KBM-7 (cell line): ENCODE measurements around the gene BICDL1.
"Not testable (repeated sequence)": the region's sequence is repeated elsewhere in the genome, so short reads cannot be mapped to it uniquely, and the experiment has no call there.

Experiments used
- DNase-seq: peaks from one replicate; pipeline ENCODE4 v3.0.0-alpha.2; 2015
- in situ Hi-C: fragments of 300-500 bp; cut with MboI; formaldehyde crosslinking; loops from 2 replicates; pipeline ENCODE4 v1.14.3; 2020; ENCODE audit warnings: low sequenced_read_pairs, low pct_unique_long_range_greater_than_20kb, mixed read lengths

Gene BICDL1

DNA sequence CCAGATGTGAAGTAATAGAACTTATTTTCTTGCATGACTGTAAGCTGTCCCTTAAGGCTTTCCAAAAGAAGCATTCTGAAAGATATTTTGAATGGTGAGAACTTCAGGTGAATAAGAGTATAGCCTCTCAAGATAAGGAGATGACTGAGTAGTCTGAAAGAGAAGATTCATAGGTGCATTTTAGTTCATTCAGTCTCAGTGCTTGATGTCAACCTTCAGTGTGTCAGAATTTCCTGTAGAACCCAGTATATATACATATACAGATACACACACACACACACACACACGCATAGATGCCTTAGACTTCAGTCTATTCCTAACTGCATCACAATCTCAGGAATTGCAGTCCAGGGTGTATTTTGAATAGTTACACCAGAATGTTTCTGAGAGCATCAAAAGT lies 7.4 kb downstream of the BICDL1 start:
- in situ Hi-C loops = no loop called here
- DNase-seq = no peak

- in situ Hi-C loops = no loop called here
- no peak for DNase-seq
Observed at GRCh38 chr12:119998471-119999245, 9.6 kb downstream of the BICDL1 start.

DNA sequence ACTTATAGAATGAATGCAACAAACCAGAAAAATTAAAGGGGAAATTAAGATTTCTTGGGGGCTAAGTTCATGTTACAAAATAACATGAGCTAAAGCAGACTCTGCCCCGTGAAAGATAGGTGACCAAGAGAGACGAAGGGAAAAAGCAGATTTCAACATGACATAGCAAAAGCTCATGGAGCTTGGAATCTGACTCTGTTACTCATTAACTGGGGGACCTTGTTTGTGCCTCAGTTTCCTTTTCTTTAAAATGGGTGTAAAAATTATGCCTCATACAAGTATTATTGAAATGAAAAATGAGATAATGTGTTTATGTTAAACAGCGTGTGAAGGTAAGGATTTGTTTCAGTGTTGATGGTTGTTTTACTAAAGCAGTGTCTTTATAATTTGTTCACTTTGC lies 11.5 kb downstream of the BICDL1 start:
- DNase-seq = no peak
- in situ Hi-C loops = no loop called here

GRCh38 chr12:120006258-120006975 lies 17.4 kb downstream of the BICDL1 start:
- in situ Hi-C loops = no loop called here
- no peak for DNase-seq

- DNase-seq = peak; percentile 65
- in situ Hi-C loops = no loop called here
Observed at GRCh38 chr12:120007272-120007671, 18.2 kb downstream of the BICDL1 start.

GRCh38 chr12:120010661-120011230 lies 21.7 kb downstream of the BICDL1 start:
- no peak for DNase-seq
- in situ Hi-C loops = no loop called here

GRCh38 chr12:120012067-120012621 lies 23.1 kb downstream of the BICDL1 start:
- peak; percentile 3 for DNase-seq
- in situ Hi-C loops = no loop called here

GRCh38 chr12:120013659-120014380 lies 24.8 kb downstream of the BICDL1 start:
- DNase-seq = no peak
- in situ Hi-C loops = no loop called here

GRCh38 chr12:120014381-120014735 lies 25.3 kb downstream of the BICDL1 start:
- in situ Hi-C loops, DNase-seq: not testable (repeated sequence)

DNA sequence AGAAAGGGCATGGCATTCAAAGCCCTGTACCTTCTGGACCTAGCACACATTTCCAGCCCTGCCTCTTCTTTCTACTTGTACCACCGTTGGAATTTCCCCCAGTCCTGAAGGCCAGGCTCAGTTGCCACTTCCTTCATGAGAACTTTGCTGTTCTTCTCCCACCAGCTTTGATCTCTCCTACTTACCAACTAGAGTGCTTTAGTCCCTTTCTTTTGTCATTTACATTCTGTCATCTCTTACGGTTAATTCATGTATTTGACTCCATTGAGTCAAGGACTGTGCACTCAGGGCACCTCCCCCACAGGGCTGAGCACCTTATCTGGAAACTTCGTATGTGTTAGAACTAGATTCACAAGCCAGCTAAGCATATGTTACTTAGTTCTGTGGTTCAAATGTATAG lies 26.3 kb downstream of the BICDL1 start:
- no peak for DNase-seq
- in situ Hi-C loops = no loop called here

- DNase-seq, in situ Hi-C loops: not testable (repeated sequence)
Observed at GRCh38 chr12:120016199-120016598, 27.2 kb downstream of the BICDL1 start.

- no peak for DNase-seq
- in situ Hi-C loops = no loop called here
Observed at GRCh38 chr12:120019197-120019596, 30.2 kb downstream of the BICDL1 start.

- DNase-seq = no peak
- in situ Hi-C loops = no loop called here
Observed at GRCh38 chr12:120019938-120020337, 30.9 kb downstream of the BICDL1 start.

GRCh38 chr12:120024193-120024592 lies 35.2 kb downstream of the BICDL1 start:
- in situ Hi-C loops = no loop called here
- no peak for DNase-seq

- in situ Hi-C loops = no loop called here
- DNase-seq = no peak
Observed at GRCh38 chr12:120025640-120026039, 36.6 kb downstream of the BICDL1 start.

DNA sequence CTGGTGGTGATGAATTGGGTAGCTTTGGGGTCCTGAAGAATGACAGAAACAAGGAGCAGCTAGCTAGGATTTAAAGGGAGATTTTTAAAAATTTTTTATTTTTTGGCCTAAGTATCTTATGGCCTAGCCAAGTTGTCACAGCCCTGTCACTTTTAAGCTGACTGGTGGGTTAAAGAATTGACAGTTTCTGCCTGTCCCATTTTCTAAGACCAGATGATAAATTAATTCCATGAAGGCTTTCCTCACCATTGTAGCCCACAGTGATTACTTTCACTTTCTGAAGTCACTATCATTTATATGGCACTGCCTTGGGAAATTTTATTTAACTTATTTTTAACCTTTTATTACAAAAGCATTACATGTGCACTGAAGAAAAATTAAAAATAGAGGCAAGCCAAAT lies 43.2 kb downstream of the BICDL1 start:
- DNase-seq = no peak
- in situ Hi-C loops = no loop called here

DNA sequence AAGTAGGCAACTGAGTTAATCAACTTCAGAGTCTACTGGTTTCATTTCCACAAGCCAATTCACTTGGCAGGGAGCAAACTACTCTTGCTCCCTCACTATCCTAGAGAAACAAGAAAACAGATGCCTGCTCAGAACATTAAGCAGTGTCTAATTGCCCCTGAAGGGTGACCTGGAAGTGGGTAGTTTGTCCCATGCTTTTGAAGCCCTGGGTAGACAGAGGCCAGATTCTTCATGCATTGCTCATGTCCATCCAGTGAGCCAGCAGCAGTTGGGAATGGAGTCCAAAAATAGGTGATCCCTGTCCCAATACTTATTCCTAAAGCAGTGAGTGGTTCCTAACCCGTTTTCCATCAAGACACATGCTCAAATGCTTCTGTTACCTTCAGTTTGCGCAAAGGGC lies 48.8 kb downstream of the BICDL1 start:
- in situ Hi-C loops = no loop called here
- no peak for DNase-seq

DNA sequence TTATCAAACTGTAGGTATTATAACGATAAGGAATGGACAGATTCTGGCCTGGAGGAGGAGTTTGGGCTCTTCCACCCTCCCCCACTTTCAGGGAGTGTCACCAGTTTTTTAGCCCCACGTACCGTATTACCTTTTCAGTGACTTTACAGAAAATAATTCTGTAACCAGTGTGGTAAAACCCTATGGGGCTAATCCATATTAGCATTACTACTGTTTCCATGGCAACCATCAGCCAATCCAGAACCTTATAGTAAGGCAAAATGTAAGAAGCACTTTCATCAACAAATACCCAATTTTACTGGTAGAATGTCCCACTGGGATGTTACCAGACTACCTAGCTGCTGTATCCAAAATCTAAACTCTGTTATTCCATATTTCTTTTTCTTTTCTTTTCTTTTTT lies 50.7 kb downstream of the BICDL1 start:
- no peak for DNase-seq
- in situ Hi-C loops = no loop called here

DNA sequence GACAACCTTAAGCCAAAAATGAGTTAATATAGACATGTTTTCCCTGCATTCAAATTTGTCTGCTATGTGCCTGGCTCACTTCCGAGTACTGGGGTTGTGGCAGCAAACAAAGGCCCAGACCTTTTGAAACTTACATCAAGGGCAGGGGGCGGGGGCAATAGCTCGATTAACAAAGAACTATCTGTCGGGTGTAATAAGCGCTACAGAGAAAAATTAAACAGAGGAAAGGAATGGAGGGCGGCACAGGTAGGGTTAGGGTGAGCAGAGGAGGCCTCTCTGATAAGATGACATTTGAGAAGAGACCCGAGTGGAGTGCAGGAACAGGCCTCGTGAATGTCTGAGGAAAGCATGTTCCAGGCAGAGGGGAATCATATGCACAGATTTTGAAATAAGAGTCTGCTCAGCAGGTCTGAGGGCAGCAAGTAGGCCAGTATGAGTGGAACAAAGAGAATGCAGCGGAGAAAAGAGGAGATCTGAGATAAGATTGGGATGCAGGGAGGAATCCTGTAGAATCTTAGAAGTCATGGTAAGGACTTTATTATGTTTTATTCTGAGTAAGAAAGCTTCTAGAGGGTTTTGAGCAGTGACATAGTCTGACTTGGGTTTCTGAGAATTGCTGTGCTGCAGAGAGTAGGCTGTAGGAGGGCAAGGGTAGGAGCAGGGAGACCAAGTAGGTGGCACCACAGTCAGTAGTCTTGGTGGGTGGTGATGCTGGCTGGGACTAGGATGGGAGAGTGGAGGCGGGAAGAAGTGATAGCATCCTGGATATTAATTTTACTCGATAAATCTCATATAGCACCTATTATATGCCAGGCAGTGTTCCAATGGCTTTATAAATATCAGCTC lies 52.6 kb downstream of the BICDL1 start:
- no peak for DNase-seq
- in situ Hi-C loops = no loop called here
